Transverse colon (tissue), 4 donors: Measurements from ENCODE around the gene TBC1D7. TPM values are rescaled to one million over a fixed set of nuclear protein-coding genes. Genes with fewer than 3 reads are reported as not detected.

ENCODE experiments used
- DNase-seq: peaks from one replicate; pipeline ENCODE4 v3.0.0-alpha.2; 2019
- H3K27ac ChIP-seq, 4 donors: fragments of 200-600 bp; sonication (generic); 2 replicates each; pipeline ENCODE4 v1.5.1; 2016 to 2018; ENCODE audit warnings: inconsistent platforms in 4 of 4
- H3K27me3 ChIP-seq: fragments of 200-600 bp; sonication (generic); 2 replicates; pipeline ENCODE4 v1.5.1; 2017; ENCODE audit warnings: inconsistent platforms
- H3K36me3 ChIP-seq, 4 donors: fragments of 200-600 bp; sonication (generic); 2 replicates each; pipeline ENCODE4 v1.5.1; 2017 to 2019; ENCODE audit warnings: inconsistent platforms in 4 of 4
- H3K4me1 ChIP-seq, 4 donors: fragments of 200-600 bp; sonication (generic); 2 replicates each; pipeline ENCODE4 v1.5.1; 2017 to 2020; ENCODE audit warnings: inconsistent platforms in 4 of 4
- H3K4me3 ChIP-seq, 4 donors: fragments of 200-600 bp; sonication (generic); 1 replicate in 1 of 4; 2 replicates in 3 of 4; pipeline versions ENCODE4 v1.5.1 to v1.6.1; 2017 to 2019; ENCODE audit warnings: inconsistent platforms in 4 of 4
- H3K9me3 ChIP-seq, 2 donors: fragments of 200-600 bp; sonication (generic); 2 replicates each; pipeline ENCODE4 v1.5.1; 2017 to 2019; ENCODE audit warnings: inconsistent platforms in 2 of 2
- EP300 ChIP-seq: sonication (generic); formaldehyde crosslinking; IDR thresholded peaks from one replicate; pipeline ENCODE4 v1.6.1; 2017; ENCODE audit warnings: antibody characterized with exemption, low read depth
- POLR2A ChIP-seq: fragments of 450-650 bp; IDR thresholded peaks from one replicate; pipeline ENCODE4 v1.6.1; 2016; ENCODE audit warnings: antibody characterized with exemption, mild to moderate bottlenecking, moderate library complexity
- POLR2AphosphoS5 ChIP-seq, 3 donors: sonication (generic); formaldehyde crosslinking; IDR thresholded peaks; one replicate each; pipeline ENCODE4 v1.6.1; 2016; ENCODE audit warnings: antibody characterized with exemption in 3 of 3
- WGBS, 2 donors: methylation state at CpG; one replicate each; pipeline ENCODE4 v1.1.5; 2018; ENCODE audit warnings: low coverage in 1 of 2; 5-methylcytosine and 5-hydroxymethylcytosine counted together
- in situ Hi-C, 4 donors: fragments of 200-750 bp; cut with MboI; loops; one replicate each; pipeline versions ENCODE4 v1.15.0 to v1.15.1; 2017; ENCODE audit warnings: low sequenced_read_pairs in 3 of 4, low pct_ligation_motif_present in 1 of 4, low pct_unique_long_range_greater_than_20kb in 1 of 4
- intact Hi-C: fragments of 100-400 bp; cut with DNase I; formaldehyde crosslinking; loops from one replicate; pipeline ENCODE4 v1.15.1; 2023; ENCODE audit warnings: low total_unique reads
- total RNA-seq, 4 donors: library from RNA; depleted of rRNA; stranded (reverse); fragments of >200 nt; gene quantifications; one replicate each; pipeline ENCODE4 v1.1.0, GENCODE V29; 2016
- TF ChIP-seq, protein P1 (sequence below), 5 experiments: fragments of 200-600 bp in 3 of 5; fragments of 450-650 bp in 2 of 5; sonication (generic) in 3 of 5; IDR thresholded peaks; 1 replicate in 2 of 5; 2 replicates in 3 of 5; pipeline ENCODE4 v1.5.1; 2016 to 2017; ENCODE audit warnings: antibody characterized with exemption in 5 of 5, inconsistent platforms in 3 of 5, mild to moderate bottlenecking in 2 of 5, moderate library complexity in 1 of 5

The TBC1D7 gene
- total RNA-seq, 4 donors from 2014 or later = 10.5 to 39.8 (median 15.0) TPM

DNA sequence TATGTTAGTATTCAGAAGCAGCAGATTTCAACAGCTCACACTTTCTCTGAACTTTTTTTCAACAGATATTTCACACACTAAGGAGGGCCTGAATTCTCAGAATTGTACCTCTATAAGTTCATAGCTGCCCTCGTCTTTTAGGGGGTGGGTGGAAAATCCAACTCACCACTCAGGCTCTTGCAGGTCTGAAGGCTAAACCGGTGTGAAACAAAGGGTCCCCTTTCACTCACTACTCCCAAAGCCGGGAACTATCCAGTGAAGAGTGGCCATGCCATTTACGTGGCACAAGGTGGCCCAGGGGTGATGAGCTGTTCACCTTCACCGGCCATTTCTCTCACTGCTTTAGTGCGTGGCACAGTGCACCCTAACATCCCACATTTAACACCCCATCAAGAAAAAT is 24.2 kb downstream of the TBC1D7 start:
- in situ Hi-C loops = no loop called here
- H3K27ac ChIP-seq = peak overlapping the region; percentile 71 to 84 (median 80)

DNA sequence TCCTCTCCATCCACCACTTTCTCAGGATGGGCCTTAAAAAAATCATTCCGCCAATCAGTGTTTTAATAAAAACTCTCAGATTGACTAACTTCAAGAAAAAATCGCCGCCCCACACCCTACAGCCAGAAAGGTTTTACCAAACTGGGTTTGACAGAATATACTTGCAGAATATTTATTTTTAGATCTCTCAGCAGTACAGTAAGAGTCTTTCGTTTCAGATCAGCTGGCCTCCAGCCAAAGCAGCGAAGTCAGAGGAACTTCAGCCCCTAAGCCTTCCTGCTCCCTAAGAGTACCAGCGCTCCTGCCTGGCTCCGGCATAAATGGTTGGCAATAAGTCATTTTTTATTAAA is 24.7 kb downstream of the TBC1D7 start:
- no peaks in the 10 kb centered on the region for H3K9me3 ChIP-seq
- peak overlapping the region; percentile 71 to 84 (median 80) for H3K27ac ChIP-seq
- peak; percentile 87 for DNase-seq
- no peaks in the 10 kb centered on the region for H3K27me3 ChIP-seq
- peak overlapping the region in 1 of 4 donors; percentile 17 for H3K4me3 ChIP-seq
- peaks cover 0 to 10% (median 0%) of the 10 kb centered on the region in 4 donors for H3K36me3 ChIP-seq
- TF ChIP-seq POLR2AphosphoS5 (IDR thresholded peaks at IDR 0.05) (no peak), EP300 (no peak), POLR2A (no peak)
- TF ChIP-seq, protein P1, sequence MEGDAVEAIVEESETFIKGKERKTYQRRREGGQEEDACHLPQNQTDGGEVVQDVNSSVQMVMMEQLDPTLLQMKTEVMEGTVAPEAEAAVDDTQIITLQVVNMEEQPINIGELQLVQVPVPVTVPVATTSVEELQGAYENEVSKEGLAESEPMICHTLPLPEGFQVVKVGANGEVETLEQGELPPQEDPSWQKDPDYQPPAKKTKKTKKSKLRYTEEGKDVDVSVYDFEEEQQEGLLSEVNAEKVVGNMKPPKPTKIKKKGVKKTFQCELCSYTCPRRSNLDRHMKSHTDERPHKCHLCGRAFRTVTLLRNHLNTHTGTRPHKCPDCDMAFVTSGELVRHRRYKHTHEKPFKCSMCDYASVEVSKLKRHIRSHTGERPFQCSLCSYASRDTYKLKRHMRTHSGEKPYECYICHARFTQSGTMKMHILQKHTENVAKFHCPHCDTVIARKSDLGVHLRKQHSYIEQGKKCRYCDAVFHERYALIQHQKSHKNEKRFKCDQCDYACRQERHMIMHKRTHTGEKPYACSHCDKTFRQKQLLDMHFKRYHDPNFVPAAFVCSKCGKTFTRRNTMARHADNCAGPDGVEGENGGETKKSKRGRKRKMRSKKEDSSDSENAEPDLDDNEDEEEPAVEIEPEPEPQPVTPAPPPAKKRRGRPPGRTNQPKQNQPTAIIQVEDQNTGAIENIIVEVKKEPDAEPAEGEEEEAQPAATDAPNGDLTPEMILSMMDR (IDR thresholded peaks at IDR 0.05) = no peak
- peaks cover 16 to 29% (median 24%) of the 10 kb centered on the region in 4 donors for H3K4me1 ChIP-seq
- in situ Hi-C loops (no loop called here), intact Hi-C loops (no loop called here)
- 7 to 29% methylated on average over 6 to 7 of the region's 7 CpGs for WGBS, 2 donors

More for the DNA sequence above, 24.2 kb downstream of the TBC1D7 start:
- H3K4me1 ChIP-seq = peaks cover 16 to 29% (median 24%) of the 10 kb centered on the region in 4 donors
- no peak for TF ChIP-seq POLR2AphosphoS5 (IDR thresholded peaks at IDR 0.05)
- no peak for TF ChIP-seq EP300
- TF ChIP-seq POLR2A = no peak
- TF ChIP-seq, protein P1 (IDR thresholded peaks at IDR 0.05) = no peak
- intact Hi-C loops = no loop called here
- DNase-seq = no peak
- no peaks in the 10 kb centered on the region for H3K9me3 ChIP-seq
- no peak overlapping the region for H3K4me3 ChIP-seq
- H3K27me3 ChIP-seq = no peaks in the 10 kb centered on the region
- WGBS, 2 donors = 73 to 89% methylated on average over 3 to 6 of the region's 6 CpGs
- H3K36me3 ChIP-seq = peaks cover 0 to 13% (median 0%) of the 10 kb centered on the region in 4 donors

- in situ Hi-C loops = no loop called here
- Histone ChIP-seq H3K36me3 (peaks cover 0 to 8% (median 0%) of the 10 kb centered on the region in 4 donors), H3K27me3 (no peaks in the 10 kb centered on the region), H3K4me1 (peaks cover 16 to 29% (median 24%) of the 10 kb centered on the region in 4 donors), H3K9me3 (no peaks in the 10 kb centered on the region), H3K27ac (peak overlapping the region; percentile 71 to 84 (median 80)), H3K4me3 (peak overlapping the region in 1 of 4 donors; percentile 17)
- intact Hi-C loops = no loop called here
- TF ChIP-seq, protein P1 (IDR thresholded peaks at IDR 0.05) = no peak
- TF ChIP-seq EP300 = peak; percentile 35
- TF ChIP-seq POLR2AphosphoS5 (IDR thresholded peaks at IDR 0.05) = peak in 2 of 3 donors; percentile 60 to 65
- TF ChIP-seq POLR2A = no peak
- peak; percentile 82 for DNase-seq
- WGBS, 2 donors = 37 to 41% methylated on average over 16 to 17 of the region's 17 CpGs
Measured at GRCh38 chr6:13302751-13303667, 25.3 kb downstream of the TBC1D7 start.

DNA sequence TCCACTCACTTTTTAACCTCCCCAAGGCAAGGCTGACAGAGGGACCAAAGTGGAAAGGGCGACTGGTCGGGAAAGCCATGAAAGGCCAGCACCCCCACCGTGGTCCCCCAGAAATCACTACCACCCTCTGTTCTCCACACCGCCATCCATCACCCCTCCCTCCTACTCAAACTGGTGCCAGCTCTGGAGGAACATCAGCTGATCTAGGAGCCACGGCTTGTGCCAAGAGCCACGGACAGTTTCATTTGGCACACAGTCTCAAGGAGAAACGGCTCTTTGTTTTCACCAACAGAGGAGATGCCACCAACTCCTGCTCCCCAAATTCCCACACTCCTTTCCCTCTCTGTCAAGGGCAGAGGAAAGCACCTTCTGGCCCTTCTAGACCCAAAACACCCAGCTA is 26.0 kb downstream of the TBC1D7 start:
- Histone ChIP-seq H3K4me1 (peaks cover 16 to 29% (median 24%) of the 10 kb centered on the region in 4 donors), H3K27me3 (no peaks in the 10 kb centered on the region), H3K27ac (peak overlapping the region; percentile 71 to 84 (median 80)), H3K36me3 (peaks cover 0 to 5% (median 0%) of the 10 kb centered on the region in 4 donors), H3K9me3 (no peaks in the 10 kb centered on the region), H3K4me3 (no peak overlapping the region)
- in situ Hi-C loops (no loop called here), intact Hi-C loops (no loop called here)
- TF ChIP-seq POLR2AphosphoS5 (IDR thresholded peaks at IDR 0.05) (no peak), EP300 (no peak), POLR2A (no peak)
- TF ChIP-seq, protein P1 (IDR thresholded peaks at IDR 0.05) = no peak
- no peak for DNase-seq
- 73 to 100% methylated on average over 1 to 7 of the region's 7 CpGs for WGBS, 2 donors
